ENCODE data around the gene DYNLT2B. TPM values are rescaled to one million over a fixed set of nuclear protein-coding genes. Genes with fewer than 3 reads are reported as not detected.
"Not testable (repeated sequence)": the region's sequence is repeated elsewhere in the genome, so short reads cannot be mapped to it uniquely, and the experiment has no call there.

The DYNLT2B gene
- total RNA-seq, 4 donors from 2014 or later, result 2.4 to 4.4 (median 3.7) TPM; not detected in 1

- Histone ChIP-seq H3K27ac (no peak overlapping the region), H3K36me3 (peaks cover 0 to 24% (median 0%) of the 10 kb centered on the region in 4 donors), H3K27me3 (no peaks in the 10 kb centered on the region), H3K4me1 (no peaks in the 10 kb centered on the region), H3K4me3 (no peak overlapping the region), H3K9me3 (no peaks in the 10 kb centered on the region)
- in situ Hi-C loops (cut with MboI; ENCODE audit: low pct_ligation_motif_present in 1 of 4, low pct_unique_long_range_greater_than_20kb in 1 of 4, low sequenced_read_pairs in 3 of 4), result no loop called here
- no peak for TF ChIP-seq CTCF (IDR thresholded peaks at IDR 0.05)
- intact Hi-C loops (cut with DNase I; ENCODE audit: low total_unique reads), result no loop called here
- no peak for DNase-seq
Observed at GRCh38 chr3:196350067-196350466, 32.0 kb upstream of the DYNLT2B start.

GRCh38 chr3:196348698-196349097 lies 30.7 kb upstream of the DYNLT2B start:
- TF ChIP-seq CTCF (IDR thresholded peaks at IDR 0.05), result no peak
- Histone ChIP-seq H3K27ac (no peak overlapping the region), H3K27me3 (no peaks in the 10 kb centered on the region), H3K9me3 (no peaks in the 10 kb centered on the region), H3K4me1 (no peaks in the 10 kb centered on the region), H3K4me3 (no peak overlapping the region), H3K36me3 (peaks cover 0 to 11% (median 0%) of the 10 kb centered on the region in 4 donors)
- in situ Hi-C loops (cut with MboI; ENCODE audit: low pct_ligation_motif_present in 1 of 4, low pct_unique_long_range_greater_than_20kb in 1 of 4, low sequenced_read_pairs in 3 of 4), result no loop called here
- intact Hi-C loops (cut with DNase I; ENCODE audit: low total_unique reads), result no loop called here
- WGBS, 2 donors (ENCODE audit: low coverage in 1 of 2), result 90 to 94% methylated on average over 3 of the region's 3 CpGs
- no peak for DNase-seq

DNA sequence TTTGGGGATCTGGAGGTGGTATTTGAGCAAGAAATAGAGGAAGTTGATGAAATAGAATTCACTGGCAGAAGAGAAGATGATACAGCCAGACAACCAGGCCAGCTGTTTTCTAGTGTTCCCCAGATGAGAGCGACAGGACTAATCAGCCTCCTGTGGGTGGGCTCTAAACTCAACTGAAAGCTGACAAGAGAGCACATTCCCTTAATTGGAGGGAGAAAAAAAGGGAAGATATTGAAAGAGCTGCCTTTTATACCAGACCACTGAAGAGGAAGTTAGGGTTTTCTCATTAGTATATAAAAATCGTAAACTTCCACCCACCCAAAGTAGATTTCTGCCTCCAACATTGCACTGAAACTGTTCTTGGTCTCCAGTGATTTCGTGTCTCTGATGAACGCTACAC lies 26.6 kb upstream of the DYNLT2B start:
- no peak overlapping the region for H3K4me3 ChIP-seq
- intact Hi-C loops (cut with DNase I; ENCODE audit: low total_unique reads), result no loop called here
- H3K27me3 ChIP-seq, result no peaks in the 10 kb centered on the region
- no peak for TF ChIP-seq CTCF (IDR thresholded peaks at IDR 0.05)
- no peak for TF ChIP-seq EP300 (IDR thresholded peaks at IDR 0.05; ENCODE audit: low read depth)
- TF ChIP-seq POLR2AphosphoS5 (IDR thresholded peaks at IDR 0.05), result no peak
- no peak for TF ChIP-seq POLR2A (IDR thresholded peaks at IDR 0.05)
- peaks cover 0 to 11% (median 0%) of the 10 kb centered on the region in 4 donors for H3K36me3 ChIP-seq
- WGBS, 2 donors (ENCODE audit: low coverage in 1 of 2), result 65% methylated on average over 4 of the region's 4 CpGs; no CpG with 5 or more reads in 1 of the 2 donors
- no peaks in the 10 kb centered on the region for H3K9me3 ChIP-seq
- no peak overlapping the region for H3K27ac ChIP-seq
- in situ Hi-C loops (cut with MboI; ENCODE audit: low pct_ligation_motif_present in 1 of 4, low pct_unique_long_range_greater_than_20kb in 1 of 4, low sequenced_read_pairs in 3 of 4), result no loop called here
- DNase-seq, result no peak
- H3K4me1 ChIP-seq, result no peaks in the 10 kb centered on the region

- 82 to 91% methylated on average over 6 to 14 of the region's 14 CpGs for WGBS, 2 donors (ENCODE audit: low coverage in 1 of 2)
- H3K4me3 ChIP-seq; H3K4me1 ChIP-seq; DNase-seq; H3K9me3 ChIP-seq; H3K27ac ChIP-seq; intact Hi-C loops (cut with DNase I; ENCODE audit: low total_unique reads); H3K27me3 ChIP-seq; in situ Hi-C loops (cut with MboI; ENCODE audit: low pct_ligation_motif_present in 1 of 4, low pct_unique_long_range_greater_than_20kb in 1 of 4, low sequenced_read_pairs in 3 of 4): not testable (repeated sequence)
- H3K36me3 ChIP-seq, result peaks cover 0 to 11% (median 0%) of the 10 kb centered on the region in 4 donors
Observed at GRCh38 chr3:196343917-196344316, 25.9 kb upstream of the DYNLT2B start.

GRCh38 chr3:196341137-196341536 lies 23.1 kb upstream of the DYNLT2B start:
- no peaks in the 10 kb centered on the region for H3K36me3 ChIP-seq
- H3K4me3 ChIP-seq, result no peak overlapping the region
- H3K9me3 ChIP-seq, result no peaks in the 10 kb centered on the region
- H3K27ac ChIP-seq, result no peak overlapping the region
- intact Hi-C loops (cut with DNase I; ENCODE audit: low total_unique reads) (no loop called here), in situ Hi-C loops (cut with MboI; ENCODE audit: low pct_ligation_motif_present in 1 of 4, low pct_unique_long_range_greater_than_20kb in 1 of 4, low sequenced_read_pairs in 3 of 4) (no loop called here)
- H3K27me3 ChIP-seq, result no peaks in the 10 kb centered on the region
- 53 to 92% methylated on average over 2 to 7 of the region's 7 CpGs for WGBS, 2 donors (ENCODE audit: low coverage in 1 of 2)
- TF ChIP-seq POLR2A (IDR thresholded peaks at IDR 0.05), result no peak
- TF ChIP-seq EP300 (IDR thresholded peaks at IDR 0.05; ENCODE audit: low read depth), result no peak
- TF ChIP-seq CTCF (IDR thresholded peaks at IDR 0.05), result no peak
- no peak for TF ChIP-seq POLR2AphosphoS5 (IDR thresholded peaks at IDR 0.05)
- H3K4me1 ChIP-seq, result no peaks in the 10 kb centered on the region
- no peak for DNase-seq

All from transverse colon (tissue), 4 donors.